Measurements from ENCODE around the gene IL10. TPM values are rescaled to one million over a fixed set of nuclear protein-coding genes. Genes with fewer than 3 reads are reported as not detected.

Gene IL10
- total and polyA plus RNA-seq, 11 donors, result 0.27 to 5.0 (median 0.88) TPM; not detected in 1

DNA sequence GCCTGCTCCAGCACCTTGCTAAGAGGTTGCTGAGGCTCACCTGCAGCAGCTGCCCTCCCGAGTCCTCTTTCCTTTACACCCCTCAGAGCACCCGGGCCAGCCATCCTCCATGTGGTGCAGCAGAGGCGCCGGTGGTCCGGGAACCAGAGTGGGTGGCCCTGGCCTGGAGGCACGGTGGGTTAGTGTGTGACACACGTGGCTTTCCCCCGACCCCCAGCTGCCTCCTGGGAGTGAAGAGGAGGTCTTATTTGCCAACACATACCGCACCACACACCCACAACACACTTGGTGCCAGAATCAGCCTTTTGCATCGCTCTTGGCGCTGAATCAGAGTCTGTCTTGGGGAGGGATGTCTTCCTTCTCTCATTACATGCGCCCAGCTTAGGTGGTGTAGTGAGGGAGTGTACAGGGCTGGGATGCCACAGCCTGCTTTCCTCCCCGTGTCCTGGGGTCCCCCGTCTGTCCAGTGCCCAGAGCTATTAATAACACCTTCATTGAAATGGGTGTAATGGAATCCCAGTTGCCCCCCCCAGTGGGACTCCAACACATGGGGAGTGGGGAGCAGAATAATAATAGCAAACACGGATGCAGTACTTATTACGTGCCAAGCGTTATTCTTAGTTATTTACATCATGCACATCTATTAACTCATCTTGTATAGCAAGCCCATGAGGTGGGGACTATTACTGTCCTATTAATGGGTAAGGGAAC lies 49.4 kb downstream of the IL10 start:
- H3K27me3 ChIP-seq, result no peaks in the 10 kb centered on the region
- H3K27ac ChIP-seq, result peak overlapping the region; percentile 64 to 95 (median 84)
- WGBS, 4 donors, result 32 to 40% (median 38%) methylated on average over 14 to 17 of the region's 17 CpGs
- DNase-seq (peak in 1 of 5 donors; percentile 40), ATAC-seq (peak; percentile 28 to 48 (median 37))
- intact Hi-C loops (cut with DNase I), result loop anchor here in 6 of 10 donors (2.0 to 10.0 kb wide), 3 partner anchors 36 to 68 kb away; no protein-coding TSS in a partner anchor
- peaks cover 13 to 100% (median 94%) of the 10 kb centered on the region in 12 donors for H3K4me1 ChIP-seq
- TF ChIP-seq POLR2A (IDR thresholded peaks at IDR 0.05), result no peak
- TF ChIP-seq, protein P1, sequence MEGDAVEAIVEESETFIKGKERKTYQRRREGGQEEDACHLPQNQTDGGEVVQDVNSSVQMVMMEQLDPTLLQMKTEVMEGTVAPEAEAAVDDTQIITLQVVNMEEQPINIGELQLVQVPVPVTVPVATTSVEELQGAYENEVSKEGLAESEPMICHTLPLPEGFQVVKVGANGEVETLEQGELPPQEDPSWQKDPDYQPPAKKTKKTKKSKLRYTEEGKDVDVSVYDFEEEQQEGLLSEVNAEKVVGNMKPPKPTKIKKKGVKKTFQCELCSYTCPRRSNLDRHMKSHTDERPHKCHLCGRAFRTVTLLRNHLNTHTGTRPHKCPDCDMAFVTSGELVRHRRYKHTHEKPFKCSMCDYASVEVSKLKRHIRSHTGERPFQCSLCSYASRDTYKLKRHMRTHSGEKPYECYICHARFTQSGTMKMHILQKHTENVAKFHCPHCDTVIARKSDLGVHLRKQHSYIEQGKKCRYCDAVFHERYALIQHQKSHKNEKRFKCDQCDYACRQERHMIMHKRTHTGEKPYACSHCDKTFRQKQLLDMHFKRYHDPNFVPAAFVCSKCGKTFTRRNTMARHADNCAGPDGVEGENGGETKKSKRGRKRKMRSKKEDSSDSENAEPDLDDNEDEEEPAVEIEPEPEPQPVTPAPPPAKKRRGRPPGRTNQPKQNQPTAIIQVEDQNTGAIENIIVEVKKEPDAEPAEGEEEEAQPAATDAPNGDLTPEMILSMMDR (IDR thresholded peaks at IDR 0.05), result no peak
- no peaks in the 10 kb centered on the region for H3K36me3 ChIP-seq
- no peaks in the 10 kb centered on the region for H3K9me3 ChIP-seq
- H3K4me3 ChIP-seq, result peak overlapping the region in 7 of 12 donors; percentile 3 to 28 (median 20)

DNA sequence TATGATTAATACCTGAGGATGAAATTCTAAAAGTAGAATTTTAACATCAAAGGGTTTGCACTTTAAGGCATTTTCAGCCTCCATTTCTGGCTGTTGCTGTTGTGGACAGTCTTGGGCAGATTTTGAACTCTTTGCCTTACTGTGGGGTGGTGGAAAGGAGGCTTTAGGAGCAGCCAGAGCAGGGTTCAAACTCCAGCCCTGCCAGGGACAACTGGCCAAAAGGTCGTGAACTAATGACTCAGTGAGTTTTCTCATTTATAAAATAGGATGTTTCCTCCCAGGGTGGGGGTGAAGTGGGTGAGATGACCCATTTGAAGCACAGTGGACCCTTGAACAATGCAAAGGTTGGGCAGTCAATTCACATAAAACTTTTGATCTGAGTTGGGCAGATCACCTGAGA lies 50.8 kb downstream of the IL10 start:
- Histone ChIP-seq H3K27me3 (no peaks in the 10 kb centered on the region), H3K36me3 (no peaks in the 10 kb centered on the region), H3K4me1 (peaks cover 14 to 99% (median 93%) of the 10 kb centered on the region in 12 donors), H3K4me3 (no peak overlapping the region), H3K27ac (peak overlapping the region in 3 of 12 donors; percentile 32 to 92 (median 87)), H3K9me3 (no peaks in the 10 kb centered on the region)
- 69 to 80% (median 72%) methylated on average over 1 of the region's 1 CpG for WGBS, 4 donors
- ATAC-seq (no peak), DNase-seq (no peak)
- intact Hi-C loops (cut with DNase I), result loop anchor here in 5 of 10 donors (5.0 to 10.0 kb wide), 2 partner anchors 34 to 67 kb away; no protein-coding TSS in a partner anchor
- TF ChIP-seq POLR2A (IDR thresholded peaks at IDR 0.05), result no peak
- TF ChIP-seq, protein P1 (IDR thresholded peaks at IDR 0.05), result no peak

DNA sequence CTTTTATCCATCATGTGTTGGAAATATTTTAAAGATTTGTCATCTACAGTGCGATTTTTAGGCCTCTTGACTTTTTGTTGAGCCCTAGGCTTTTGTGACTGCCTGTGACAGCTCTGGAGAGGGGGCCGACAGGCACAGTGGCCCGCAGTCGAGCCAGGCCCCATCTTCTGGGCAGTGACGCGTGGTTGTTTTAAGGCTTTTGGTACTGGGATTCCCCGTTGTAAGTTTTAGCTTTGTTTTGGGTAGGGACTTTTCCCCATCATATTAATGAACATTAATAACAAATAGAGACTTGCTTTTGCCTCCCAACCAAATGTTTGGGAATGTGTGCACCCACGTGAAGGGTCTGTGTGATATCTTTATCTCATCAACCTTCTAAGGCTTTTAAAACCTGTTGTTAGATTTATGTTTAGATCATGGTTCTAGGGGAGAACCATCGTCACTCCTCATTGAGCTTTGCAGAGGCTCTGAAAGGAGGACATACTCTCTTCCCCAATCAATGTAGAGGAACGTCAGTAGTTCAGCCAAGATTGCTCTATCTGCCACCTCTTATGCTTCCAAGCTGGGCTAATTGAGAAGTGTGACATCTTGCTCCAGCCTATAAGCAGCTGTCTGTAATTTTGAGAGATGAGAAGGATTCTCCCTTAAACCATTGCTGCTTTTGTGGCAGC lies 53.0 kb downstream of the IL10 start:
- H3K4me3 ChIP-seq, result no peak overlapping the region
- intact Hi-C loops (cut with DNase I), result no loop called here

More for the DNA sequence above, 53.0 kb downstream of the IL10 start:
- Histone ChIP-seq H3K4me1 (peaks cover 23 to 99% (median 92%) of the 10 kb centered on the region in 12 donors), H3K36me3 (no peaks in the 10 kb centered on the region), H3K9me3 (no peaks in the 10 kb centered on the region), H3K27ac (peak overlapping the region in 10 of 12 donors; percentile 1 to 87 (median 35)), H3K27me3 (no peaks in the 10 kb centered on the region)
- TF ChIP-seq, protein P1 (IDR thresholded peaks at IDR 0.05), result no peak
- no peak for TF ChIP-seq POLR2A (IDR thresholded peaks at IDR 0.05)
- ATAC-seq (no peak), DNase-seq (no peak)
- 48 to 65% (median 54%) methylated on average over 10 of the region's 10 CpGs for WGBS, 4 donors

Data from heart left ventricle (tissue), 16 donors.